Panc1 (cell line): ENCODE measurements around the gene AGBL4. TPM values are rescaled to one million over a fixed set of nuclear protein-coding genes. Genes with fewer than 3 reads are reported as not detected.

Experiments
- ATAC-seq: fragments of 200-7000 bp; cut with Tn5 transposase; 2 replicates; pipeline ENCODE4 v1.9.1; 2020; ENCODE audit warnings: mild to moderate bottlenecking, moderate library complexity
- BruUV-seq: library from RNA; stranded (reverse); fragments of 400-500 nt; replicated peaks from 2 replicates; lab custom pipeline; 2021; lab: Mats Ljungman, UMichigan
- CTCF ChIA-PET: fragments of 300-600 bp; sonication (Branson Sonifier 250); formaldehyde crosslinking; loops from one replicate; lab custom pipeline; 2022; ENCODE audit warnings: antibody characterized with exemption; lab: Charles Lee
- POLR2A ChIA-PET: fragments of 300-600 bp; sonication (Branson Sonifier 250); formaldehyde crosslinking; loops from one replicate; lab custom pipeline; 2022; ENCODE audit warnings: antibody characterized with exemption; lab: Charles Lee
- DNase-seq: peaks from one replicate; pipeline ENCODE4 v3.0.0-alpha.2; 2010; ENCODE audit warnings: low read depth, low spot score
- H3K27ac ChIP-seq: 2 replicates; pipeline ENCODE4 v1.5.1; 2011; ENCODE audit warnings: mild to moderate bottlenecking, low read length, inconsistent platforms
- H3K27me3 ChIP-seq: fragments of 200-500 bp; sonication (Bioruptor generic); 2 replicates; pipeline ENCODE4 v1.6.0; 2014; ENCODE audit warnings: low read length, inconsistent platforms; ENCODE audit not compliant: control insufficient read depth, insufficient read depth
- H3K36me3 ChIP-seq: fragments of 200-500 bp; sonication (Bioruptor generic); 2 replicates; pipeline ENCODE4 v1.5.1; 2014; ENCODE audit warnings: inconsistent platforms, mild to moderate bottlenecking, low read length, moderate library complexity; ENCODE audit not compliant: control insufficient read depth, insufficient read depth
- H3K4me1 ChIP-seq: 2 replicates; pipeline ENCODE4 v1.5.1; 2011; ENCODE audit warnings: inconsistent platforms, mild to moderate bottlenecking, low read length, moderate library complexity; ENCODE audit not compliant: control insufficient read depth, insufficient read depth
- H3K4me3 ChIP-seq, 2 experiments: 2 replicates each; pipeline ENCODE4 v1.5.1; 2011 to 2012; ENCODE audit warnings: low read depth in 2 of 2, low read length in 2 of 2, mild to moderate bottlenecking in 2 of 2, inconsistent platforms in 1 of 2, moderate library complexity in 1 of 2
- H3K9me3 ChIP-seq: fragments of 200-500 bp; sonication (Bioruptor generic); 2 replicates; pipeline ENCODE4 v1.5.1; 2014; ENCODE audit warnings: low read depth, mild to moderate bottlenecking, inconsistent platforms, low read length, moderate library complexity; ENCODE audit not compliant: control insufficient read depth, insufficient read depth
- CTCF ChIP-seq: fragments of 450-650 bp; IDR thresholded peaks from 2 replicates; pipeline ENCODE4 v1.5.1; 2017; ENCODE audit warnings: mild to moderate bottlenecking
- POLR2AphosphoS5 ChIP-seq: IDR thresholded peaks from 2 replicates; pipeline ENCODE4 v1.6.1; 2012; ENCODE audit warnings: mild to moderate bottlenecking, low read depth, low read length, moderate library complexity
- REST ChIP-seq, 2 experiments: IDR thresholded peaks; 2 replicates each; pipeline ENCODE4 v1.6.1; 2011 to 2012; ENCODE audit warnings: low read depth in 2 of 2, control low read depth in 1 of 2, low read length in 1 of 2, mild to moderate bottlenecking in 1 of 2, moderate library complexity in 1 of 2; ENCODE audit not compliant: insufficient read depth in 1 of 2
- SIN3A ChIP-seq: IDR thresholded peaks from 2 replicates; pipeline ENCODE4 v1.6.1; 2012; ENCODE audit warnings: low read depth, mild to moderate bottlenecking, low read length, moderate library complexity, borderline replicate concordance; ENCODE audit not compliant: insufficient read depth
- TCF7L2 ChIP-seq: IDR thresholded peaks from 2 replicates; pipeline ENCODE4 v1.6.1; 2011; ENCODE audit warnings: mild to moderate bottlenecking, low read depth, low read length, inconsistent platforms
- in situ Hi-C: cut with HindIII; loops from 2 replicates; pipeline ENCODE4 v1.10.0; 2016; ENCODE audit warnings: low sequenced_read_pairs, low pct_unique_long_range_greater_than_20kb
- intact Hi-C: fragments of 100-400 bp; cut with micrococcal nuclease; formaldehyde crosslinking; loops from one replicate; pipeline ENCODE4 v1.10.0; 2022; ENCODE audit not compliant: unreplicated experiment
- total RNA-seq: library from RNA; stranded (reverse); gene quantifications from one replicate; pipeline ENCODE4 v1.2.1, GENCODE V29; 2021; ENCODE audit not compliant: unreplicated experiment

Gene AGBL4
- total RNA-seq, 1 experiment from 2014 or later: not detected

GRCh38 chr1:48875552-48876329 is 1148.0 kb downstream of the AGBL4 start:
- no peak for ATAC-seq
- ChIA-PET CTCF (no interaction called here), POLR2A (no interaction called here)
- DNase-seq: no peak
- Histone ChIP-seq H3K4me1 (no peaks in the 10 kb centered on the region; the same call in none of the 2 replicates), H3K27me3 (no peaks in the 10 kb centered on the region), H3K36me3 (no peaks in the 10 kb centered on the region), H3K4me3 (no peak overlapping the region), H3K9me3 (no peaks in the 10 kb centered on the region), H3K27ac (no peak overlapping the region)
- in situ Hi-C loops (no loop called here), intact Hi-C loops (no loop called here)
- no TSS peak for BruUV-seq
- TF ChIP-seq TCF7L2: no peak
- TF ChIP-seq CTCF: no peak
- TF ChIP-seq POLR2AphosphoS5: no peak
- no peak for TF ChIP-seq REST (IDR thresholded peaks at IDR 0.05; ENCODE audit: insufficient read depth in 1 of 2, low read depth in 2 of 2, low read length in 1 of 2)
- TF ChIP-seq SIN3A: no peak

GRCh38 chr1:48873944-48874343 is 1149.8 kb downstream of the AGBL4 start:
- Histone ChIP-seq H3K9me3 (no peaks in the 10 kb centered on the region), H3K27ac (no peak overlapping the region), H3K4me1 (no peaks in the 10 kb centered on the region; the same call in none of the 2 replicates), H3K4me3 (no peak overlapping the region), H3K36me3 (no peaks in the 10 kb centered on the region), H3K27me3 (no peaks in the 10 kb centered on the region)
- intact Hi-C loops: no loop called here
- ChIA-PET CTCF (no interaction called here), POLR2A (no interaction called here)
- no peak for DNase-seq
- TF ChIP-seq SIN3A (no peak), TCF7L2 (no peak), REST (IDR thresholded peaks at IDR 0.05; ENCODE audit: insufficient read depth in 1 of 2, low read depth in 2 of 2, low read length in 1 of 2) (no peak), POLR2AphosphoS5 (no peak), CTCF (no peak)
- in situ Hi-C loops: no loop called here
- BruUV-seq: no TSS peak
- ATAC-seq: no peak
